Kidney (tissue), 22 donors: ENCODE results near the gene VGLL2. TPM values are rescaled to one million over a fixed set of nuclear protein-coding genes. Genes with fewer than 3 reads are reported as not detected.
A peak's percentile ranks its signal among the peaks of the same experiment; 100 is the strongest.

Source experiments
- DNase-seq, 5 donors: peaks; one replicate each; pipeline ENCODE4 v3.0.0-alpha.2; 2013 to 2020
- FAIRE-seq: peaks from 2 replicates; lab custom pipeline; 2012; peaks lifted over from hg19 to GRCh38; lab: Jason Lieb, UNC
- H3K27ac ChIP-seq, 2 donors: one replicate each; pipeline ENCODE4 v1.7.0; 2013; ENCODE audit warnings: low read depth in 2 of 2, low read length in 2 of 2, inconsistent platforms in 1 of 2
- H3K27me3 ChIP-seq: one replicate; pipeline ENCODE4 v1.7.1; 2013; ENCODE audit warnings: low read length, inconsistent platforms; ENCODE audit not compliant: control insufficient read depth, insufficient read depth
- H3K36me3 ChIP-seq, 3 donors: one replicate each; pipeline versions ENCODE4 v1.7.0 to v1.7.1; 2013; ENCODE audit warnings: low read length in 3 of 3, control low read depth in 1 of 3, inconsistent platforms in 1 of 3; ENCODE audit not compliant: insufficient read depth in 3 of 3, control insufficient read depth in 2 of 3
- H3K4me1 ChIP-seq, 3 donors: one replicate each; pipeline versions ENCODE4 v1.7.0 to v1.7.1; 2013; ENCODE audit warnings: low read length in 3 of 3, inconsistent platforms in 1 of 3, low read depth in 1 of 3; ENCODE audit not compliant: control insufficient read depth in 2 of 3, insufficient read depth in 2 of 3
- H3K4me3 ChIP-seq, 3 donors: one replicate each; pipeline versions ENCODE4 v1.7.0 to v1.8.1; 2013; ENCODE audit warnings: low read length in 3 of 3, control low read depth in 1 of 3, inconsistent platforms in 1 of 3
- H3K9ac ChIP-seq, 3 donors: one replicate each; pipeline versions ENCODE4 v1.7.0 to v1.7.1; 2013; ENCODE audit warnings: low read length in 3 of 3, control low read depth in 1 of 3, inconsistent platforms in 1 of 3
- H3K9me3 ChIP-seq, 3 donors: one replicate each; pipeline versions ENCODE4 v1.7.0 to v1.7.1; 2013; ENCODE audit warnings: low read length in 3 of 3, control low read depth in 1 of 3, inconsistent platforms in 1 of 3; ENCODE audit not compliant: control insufficient read depth in 2 of 3, insufficient read depth in 1 of 3
- CTCF ChIP-seq: IDR thresholded peaks from 3 replicates; pipeline ENCODE4 v1.5.1; 2012; ENCODE audit warnings: mild to moderate bottlenecking, moderate library complexity, borderline replicate concordance; ENCODE audit not compliant: insufficient read depth; ENCODE audit errors: extremely low read depth
- intact Hi-C: fragments of 100-400 bp; cut with DNase I; formaldehyde crosslinking; loops from one replicate; pipeline ENCODE4 v1.11.1; 2022
- long read RNA-seq, 10 donors: library from polyadenylated mRNA in 1 of 10; unstranded in 1 of 10; transcript quantifications; one replicate each; pipeline ENCODE4 v2.0.0 and lab custom pipeline, GENCODE V29; 2021 to 2026
- polyA plus RNA-seq: library from polyadenylated mRNA; stranded (reverse); fragments of 350-450 nt; fragmentation: Illumina TruSeq; extraction: RNeasy Lipid Tissue Mini Kit (QIAGEN cat#74804); gene quantifications from one replicate; pipeline ENCODE4 v1.2.3, GENCODE V29; 2014; ENCODE audit warnings: low read depth, low replicate concordance; ENCODE audit not compliant: insufficient read depth
- total RNA-seq: library from RNA; stranded (reverse); fragmentation: NEBNext Ultra II Directional; extraction: Animal tissue kit (Norgen Biotek cat#: 25700); gene quantifications from one replicate; pipeline ENCODE4 v1.2.1, GENCODE V29; 2021
- donor health status: control.
- donor health status: control.
- donor health status: control.
- donor health status: control.
- donor health status: control.
- donor health status: DM: yes; HTN: yes; CAD: no.
- donor health status: Normal renal cell carcinoma (clear cell type).

Gene VGLL2
- total RNA-seq (not detected), polyA plus RNA-seq (not detected)
- long read RNA-seq, donor 1, result 0 reads
- long read RNA-seq, donor 2, result 0 reads
- long read RNA-seq, donor 3, result 0 reads
- long read RNA-seq, donor 4, result 0 reads
- long read RNA-seq, donor 5, result 0 reads
- long read RNA-seq, donor 6, result 0 reads
- long read RNA-seq, donor 7, result 0 reads
- long read RNA-seq, donor 8, result 0 reads
- long read RNA-seq, donor 9, result 0 reads
- long read RNA-seq, donor 10, result 0 reads

DNA sequence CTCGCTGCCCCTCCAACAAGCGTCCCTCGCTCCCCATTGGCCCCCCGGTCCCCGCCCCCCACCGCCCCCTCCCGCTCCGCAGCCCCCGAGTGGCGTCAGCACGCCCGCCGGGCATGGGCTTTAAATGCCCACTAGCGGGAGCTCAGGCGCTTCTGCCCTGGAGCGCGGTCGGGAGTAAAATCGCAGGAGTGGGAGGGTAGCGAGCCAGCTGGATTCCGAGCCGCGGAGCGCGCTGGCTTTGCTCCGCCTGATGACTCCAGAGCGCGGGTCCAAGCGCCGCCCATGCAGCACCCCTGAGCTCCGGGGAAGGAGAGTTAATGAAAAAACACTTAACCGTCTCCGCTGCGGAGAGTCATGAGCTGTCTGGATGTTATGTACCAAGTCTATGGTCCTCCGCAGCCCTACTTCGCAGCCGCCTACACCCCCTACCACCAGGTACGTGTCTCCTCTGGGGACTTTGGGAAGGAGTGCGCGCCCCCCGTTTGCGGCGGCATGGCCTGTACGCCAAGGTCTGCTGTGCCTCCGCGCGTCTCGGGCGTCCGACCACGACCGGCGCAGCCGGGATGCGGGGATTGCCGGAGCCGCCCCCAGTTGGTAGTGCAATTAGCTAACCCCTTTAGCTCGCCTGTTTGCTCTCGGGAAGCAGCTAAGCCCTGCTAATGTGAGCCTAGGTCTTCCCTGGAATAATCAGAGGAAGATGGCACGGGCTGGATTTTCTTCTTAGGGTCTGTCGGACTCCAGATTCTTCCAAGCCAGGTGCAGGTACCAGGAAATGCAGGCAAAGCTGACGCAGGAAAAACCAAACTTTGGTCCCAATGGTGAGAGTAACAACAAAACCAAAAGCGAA is at the start of gene VGLL2:
TSS of gene VGLL2 (plus strand) at position 149 of the 847 bp plus-strand sequence. CDS start at position 355, 206 bp downstream.
- no peak within 1 kb of the TSS for H3K27ac ChIP-seq
- no peak for TF ChIP-seq CTCF
- peak within 1 kb of the TSS in 2 of 3 donors; percentile 57 to 66 for H3K4me3 ChIP-seq
- H3K36me3 ChIP-seq, result no peaks in the 10 kb centered on the region
- no peak within 1 kb of the TSS for H3K9ac ChIP-seq
- H3K4me1 ChIP-seq, result peaks cover 0 to 13% (median 7%) of the 10 kb centered on the region in 3 donors
- FAIRE-seq (no peak), DNase-seq (peak; percentile 69 to 91 (median 85))
- H3K27me3 ChIP-seq, result peaks cover 81% of the 10 kb centered on the region
- intact Hi-C loops, result no loop called here
- H3K9me3 ChIP-seq, result no peaks in the 10 kb centered on the region

GRCh38 chr6:117222861-117223260 is 42.5 kb upstream of the VGLL2 start:
- H3K9ac ChIP-seq, result no peak overlapping the region
- no peaks in the 10 kb centered on the region for H3K9me3 ChIP-seq
- no peak for TF ChIP-seq CTCF
- no peaks in the 10 kb centered on the region for H3K36me3 ChIP-seq
- H3K27me3 ChIP-seq, result no peaks in the 10 kb centered on the region
- FAIRE-seq, result no peak
- no peak overlapping the region for H3K27ac ChIP-seq
- DNase-seq, result no peak
- H3K4me1 ChIP-seq, result no peaks in the 10 kb centered on the region
- intact Hi-C loops, result no loop called here
- no peak overlapping the region for H3K4me3 ChIP-seq

DNA sequence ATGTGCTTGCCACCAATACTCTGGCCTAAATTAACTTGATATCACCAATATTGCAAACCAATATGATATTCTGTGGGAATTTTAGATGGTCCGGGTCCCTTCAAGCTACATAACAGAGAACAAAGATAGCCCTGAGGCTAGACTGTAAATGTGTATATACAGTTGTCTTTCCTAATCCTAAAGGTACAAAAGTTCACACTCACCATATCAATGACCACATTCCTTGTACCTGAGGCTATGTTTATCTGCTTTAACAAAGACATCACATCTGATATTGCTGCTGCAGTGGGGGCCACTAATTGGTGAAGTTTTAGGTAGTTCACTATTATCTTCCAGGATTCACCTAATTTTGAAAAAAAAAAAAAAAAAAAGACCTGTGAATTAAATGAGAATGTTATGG is 38.6 kb upstream of the VGLL2 start:
- Histone ChIP-seq H3K36me3 (no peaks in the 10 kb centered on the region), H3K27ac (no peak overlapping the region), H3K9me3 (peaks cover 0 to 4% (median 0%) of the 10 kb centered on the region in 3 donors), H3K27me3 (no peaks in the 10 kb centered on the region), H3K4me1 (no peaks in the 10 kb centered on the region), H3K4me3 (no peak overlapping the region), H3K9ac (no peak overlapping the region)
- DNase-seq (no peak), FAIRE-seq (no peak)
- intact Hi-C loops, result no loop called here
- TF ChIP-seq CTCF, result no peak
